Stimulated activated CD4-positive, alpha-beta T cell treated with anti-CD3 and anti-CD28 coated beads, Interleukin-4, amount 100 ng/mL, for 24 hours (primary cell): ENCODE data around the gene MCL1.
"Not testable (repeated sequence)": the region's sequence is repeated elsewhere in the genome, so short reads cannot be mapped to it uniquely, and the experiment has no call there.

Source experiments
- DNase-seq: peaks from one replicate; pipeline ENCODE4 v3.0.0-alpha.2; 2020

The MCL1 gene

DNA sequence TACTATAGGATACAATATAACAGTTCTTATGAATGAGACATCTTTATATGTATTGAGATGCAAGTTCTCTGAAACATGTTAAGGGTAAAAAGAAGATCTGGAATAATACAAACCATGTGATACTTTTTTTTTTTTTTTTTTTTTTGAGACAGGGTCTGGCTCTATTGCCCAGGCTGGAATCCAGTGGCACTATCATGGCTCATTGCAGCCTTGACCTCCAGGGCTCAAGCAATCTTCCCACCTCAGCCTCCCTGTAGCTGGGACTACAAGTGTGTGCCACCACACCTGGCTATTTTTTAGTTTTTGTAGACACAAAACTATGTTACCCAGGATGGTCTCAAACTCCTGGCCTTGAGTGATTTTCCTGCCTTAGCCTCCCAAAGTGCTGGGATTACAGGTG, 22.1 kb upstream of the MCL1 start:
- no peak for DNase-seq

DNA sequence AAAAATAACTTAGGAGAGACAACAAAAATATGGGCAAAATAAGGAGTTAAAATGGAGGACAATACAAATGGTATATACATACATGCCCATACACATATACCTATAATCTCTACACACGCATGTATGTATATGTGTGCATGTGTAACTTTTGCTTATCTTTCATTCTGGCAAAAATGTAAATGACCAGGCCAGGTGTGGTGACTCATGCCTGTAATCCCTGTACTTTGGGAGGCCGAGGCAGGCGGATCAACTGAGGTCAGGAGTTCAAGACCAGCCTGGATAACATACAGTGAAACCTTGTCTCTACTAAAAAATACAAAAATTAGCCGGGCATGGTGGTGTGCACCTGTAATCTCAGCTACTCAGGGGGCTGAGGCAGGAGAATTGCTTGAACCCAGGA, 18.9 kb upstream of the MCL1 start:
- not testable (repeated sequence) for DNase-seq

DNA sequence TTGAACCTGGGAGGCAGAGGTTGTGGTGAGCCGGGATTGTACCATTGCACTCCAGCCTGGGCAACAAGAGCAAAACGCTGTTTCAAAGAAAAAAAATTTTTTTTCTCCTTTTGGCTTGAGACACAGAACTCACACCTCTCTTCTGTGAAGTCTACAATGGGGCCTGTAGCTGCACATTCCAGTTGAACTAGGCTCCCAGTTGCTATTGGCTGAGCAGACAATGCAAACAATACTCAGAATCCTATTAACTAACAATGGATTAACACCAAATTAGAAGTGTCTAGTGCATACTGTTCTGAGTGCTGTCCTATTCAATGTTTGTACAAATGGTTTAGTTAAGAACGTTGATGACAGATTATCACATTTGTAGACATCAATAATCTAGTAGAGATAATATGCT, 17.6 kb upstream of the MCL1 start:
- DNase-seq: no peak

DNA sequence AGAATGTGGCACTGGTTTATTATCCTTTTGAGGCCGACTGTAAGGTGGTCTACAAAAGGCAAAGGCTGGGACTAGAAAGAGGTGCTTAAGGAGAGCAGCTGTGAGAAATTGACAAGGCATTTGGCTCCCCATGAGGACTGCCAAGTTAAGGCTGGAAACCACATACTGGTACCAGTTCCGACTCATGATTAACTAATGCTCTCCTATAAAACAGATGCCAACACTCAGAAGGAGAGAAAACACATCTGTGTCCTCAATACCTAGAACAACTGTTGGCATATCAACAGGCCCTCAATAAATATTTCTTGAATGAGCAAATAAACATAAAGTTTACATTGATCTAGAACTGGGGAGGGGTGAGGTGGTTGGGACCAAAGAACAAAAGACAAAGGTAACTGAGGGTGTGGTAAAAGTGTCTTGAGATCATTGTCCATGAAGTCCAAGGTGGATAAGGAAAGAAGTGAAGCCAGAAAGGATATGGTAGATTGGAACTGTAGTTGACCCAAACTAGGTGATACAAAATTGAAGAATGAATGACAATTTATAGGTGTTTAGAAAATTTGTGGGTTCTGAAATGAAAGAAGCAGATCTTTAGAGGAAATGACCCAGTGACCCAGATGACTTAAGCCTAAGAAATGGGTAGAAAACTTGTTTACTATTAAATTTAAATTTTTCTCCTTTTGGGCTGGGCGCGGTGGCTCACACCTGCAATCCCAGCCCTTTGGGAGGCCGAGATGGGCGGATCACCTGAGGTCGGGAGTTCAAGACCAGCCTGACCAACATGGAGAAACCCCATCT, 16.9 kb upstream of the MCL1 start:
- no peak for DNase-seq

DNA sequence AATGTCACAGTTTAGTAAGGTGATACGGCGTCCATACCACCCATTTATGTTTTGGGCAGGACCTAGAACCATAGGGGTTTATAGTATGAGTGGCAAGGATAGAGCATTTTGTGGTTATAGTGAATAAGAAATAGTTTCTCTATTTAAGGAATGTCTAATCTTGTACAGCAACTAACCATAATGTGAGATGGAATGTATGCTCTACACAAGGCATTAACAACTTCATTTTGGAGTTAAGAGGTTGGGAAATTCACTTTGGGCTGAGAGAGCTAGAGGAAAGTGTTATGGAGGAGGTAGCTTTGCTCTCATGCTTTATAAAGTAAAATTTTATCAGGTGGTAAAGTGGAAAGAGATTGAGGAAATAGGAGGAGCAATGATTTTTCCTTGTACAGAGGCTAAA, 3.0 kb upstream of the MCL1 start:
- DNase-seq: no peak

DNA sequence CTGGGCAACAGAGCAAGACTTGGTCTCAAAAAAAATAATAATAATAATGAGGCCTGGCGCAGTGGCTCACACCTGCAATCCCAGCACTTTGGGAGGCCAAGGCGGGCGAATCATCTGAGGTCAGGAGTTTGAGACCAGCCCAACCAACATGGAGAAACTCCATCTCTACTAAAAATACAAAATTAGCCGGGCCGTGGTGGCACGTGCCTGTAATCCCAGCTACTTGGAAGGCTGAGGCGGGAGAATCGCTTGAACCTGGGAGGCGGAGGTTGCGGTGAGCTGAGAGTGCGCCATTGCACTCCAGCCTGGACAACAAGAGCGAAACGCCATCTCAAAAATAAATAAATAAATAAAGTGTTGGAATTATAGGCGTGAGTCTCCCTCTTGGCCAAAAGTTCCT, 2.6 kb upstream of the MCL1 start:
- DNase-seq: not testable (repeated sequence)

DNA sequence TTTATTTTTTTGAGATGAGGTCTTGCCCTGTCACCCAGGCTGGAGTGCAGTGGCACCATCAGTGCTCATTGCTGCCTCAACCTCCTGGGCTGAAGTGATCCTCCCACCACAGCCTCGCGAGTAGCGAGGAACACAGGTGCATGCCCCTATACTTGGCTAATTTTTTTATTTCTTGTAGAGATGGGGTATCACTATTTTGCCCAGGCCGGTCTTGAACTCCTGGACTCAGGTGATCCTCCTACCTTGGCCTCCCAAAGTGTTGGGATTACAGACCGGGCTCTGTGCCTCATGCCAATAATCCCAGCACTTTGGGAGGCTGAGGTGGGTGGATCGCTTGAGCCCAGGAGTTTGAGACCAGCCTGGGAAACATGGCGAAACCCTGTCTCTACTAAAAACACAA, 2.0 kb upstream of the MCL1 start:
- DNase-seq: not testable (repeated sequence)

DNA sequence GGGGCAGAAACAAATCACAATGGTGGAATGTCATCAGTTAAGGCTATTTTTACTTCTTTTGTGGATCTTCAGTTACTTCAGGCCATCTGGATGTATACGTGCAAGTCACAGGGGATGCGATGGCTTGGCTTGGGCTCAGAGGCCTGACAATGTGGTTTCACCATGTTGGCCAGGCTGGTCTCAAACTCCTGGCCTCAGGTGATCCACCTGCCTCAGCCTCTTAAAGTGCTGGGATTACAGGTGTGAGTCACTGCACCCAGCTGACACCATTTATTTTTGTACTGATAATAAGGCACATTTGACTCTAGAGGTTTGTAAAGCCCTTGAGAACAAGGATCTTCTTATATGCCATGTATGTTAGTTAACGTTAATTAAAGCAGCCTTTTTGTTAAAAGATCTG, 1.6 kb upstream of the MCL1 start:
- not testable (repeated sequence) for DNase-seq

DNA sequence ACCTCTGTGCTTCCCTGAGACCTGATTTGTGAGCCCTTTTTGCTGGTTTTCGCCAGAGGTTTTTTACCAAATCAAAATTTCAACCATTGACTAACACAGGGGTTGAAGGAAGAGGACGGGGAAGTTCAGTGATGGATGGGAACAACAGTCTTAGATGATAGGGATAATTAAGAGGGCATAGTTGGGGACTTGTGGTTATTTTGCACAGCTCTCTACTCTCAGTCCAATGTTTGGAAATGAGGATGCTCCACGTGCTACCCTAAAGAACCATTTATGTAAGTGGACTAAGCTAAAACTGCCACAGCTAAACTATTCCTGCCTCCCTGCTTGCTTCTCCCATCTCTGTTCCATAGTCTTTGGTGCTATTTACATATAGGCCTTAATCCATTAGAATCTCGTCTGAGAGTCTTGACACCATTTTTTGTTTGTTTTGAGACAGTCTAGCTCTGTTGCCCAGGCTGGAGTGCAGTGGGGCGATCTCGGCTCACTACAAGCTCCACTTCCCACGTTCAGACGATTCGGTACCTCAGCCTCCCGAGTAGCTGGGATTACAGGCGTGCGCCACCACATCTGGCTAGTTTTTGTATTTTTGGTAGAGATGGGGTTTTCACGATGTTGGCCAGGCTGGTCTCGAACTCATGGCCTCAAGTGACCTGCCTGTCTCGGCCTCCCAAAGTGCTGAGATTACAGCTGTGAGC, 684 bp upstream of the MCL1 start:
- DNase-seq: no peak

DNA sequence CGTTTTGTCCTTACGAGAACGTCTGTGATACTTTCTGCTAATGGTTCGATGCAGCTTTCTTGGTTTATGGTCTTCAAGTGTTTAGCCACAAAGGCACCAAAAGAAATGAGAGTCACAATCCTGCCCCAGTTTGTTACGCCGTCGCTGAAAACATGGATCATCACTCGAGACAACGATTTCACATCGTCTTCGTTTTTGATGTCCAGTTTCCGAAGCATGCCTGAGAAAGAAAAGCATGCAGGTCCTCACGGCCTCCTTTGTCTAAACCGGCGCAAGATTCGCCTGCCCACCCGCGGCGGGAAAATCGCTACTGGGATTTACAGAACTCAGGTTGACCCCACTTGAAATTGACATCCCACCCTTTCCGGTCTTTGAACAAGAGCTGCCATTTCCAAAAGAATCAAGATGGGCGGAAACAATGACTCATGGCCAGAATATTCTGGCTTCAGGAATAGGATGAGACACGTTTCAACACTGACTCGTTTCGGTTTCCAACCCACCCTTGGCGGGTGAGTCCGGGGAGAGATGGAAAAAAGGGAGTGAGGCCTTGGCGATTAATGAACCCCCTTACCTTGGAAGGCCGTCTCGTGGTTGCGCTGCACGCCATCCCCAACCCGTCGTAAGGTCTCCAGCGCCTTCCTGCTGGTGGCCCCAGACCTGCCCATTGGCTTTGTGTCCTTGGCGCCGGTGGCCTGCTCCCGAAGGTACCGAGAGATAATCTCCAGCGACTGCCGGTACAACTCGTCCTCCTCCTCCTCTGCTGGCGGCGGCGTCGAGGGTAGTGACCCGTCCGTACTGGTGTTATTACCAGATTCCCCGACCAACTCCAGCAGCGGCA, 919 bp downstream of the MCL1 start:
- DNase-seq: peak; percentile 77

DNA sequence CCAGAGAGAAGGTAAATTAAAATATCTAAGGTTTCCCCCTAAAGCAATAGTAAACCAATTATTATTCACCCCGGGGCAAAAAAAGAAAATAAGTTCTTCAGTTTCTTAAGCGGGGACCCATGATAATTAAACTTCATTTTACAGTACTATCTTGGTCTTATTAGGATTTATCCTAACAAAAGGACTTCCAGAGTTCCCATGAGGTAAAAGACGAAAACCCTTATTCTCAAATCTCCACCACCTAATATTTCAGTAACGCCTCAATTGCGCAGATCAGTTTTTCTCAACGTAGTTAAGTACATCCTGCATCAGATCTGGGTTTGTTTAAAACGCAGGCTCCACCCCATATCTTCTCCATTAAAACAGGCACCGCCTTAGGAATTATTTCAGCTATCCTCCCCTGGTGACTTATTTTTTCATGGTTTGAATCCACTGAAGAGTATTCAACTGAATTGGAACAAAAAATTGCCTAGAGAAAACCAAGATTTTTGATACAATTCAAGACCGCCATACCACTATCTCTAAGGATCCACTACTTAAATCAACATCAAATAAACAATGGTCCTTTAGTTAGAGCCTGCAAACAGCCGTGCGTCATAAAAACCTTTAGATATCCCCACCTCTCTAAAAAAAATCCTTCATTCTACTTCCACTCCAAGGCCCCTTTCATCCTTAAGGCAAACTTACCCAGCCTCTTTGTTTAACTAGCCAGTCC, 1.7 kb downstream of the MCL1 start:
- DNase-seq: no peak

DNA sequence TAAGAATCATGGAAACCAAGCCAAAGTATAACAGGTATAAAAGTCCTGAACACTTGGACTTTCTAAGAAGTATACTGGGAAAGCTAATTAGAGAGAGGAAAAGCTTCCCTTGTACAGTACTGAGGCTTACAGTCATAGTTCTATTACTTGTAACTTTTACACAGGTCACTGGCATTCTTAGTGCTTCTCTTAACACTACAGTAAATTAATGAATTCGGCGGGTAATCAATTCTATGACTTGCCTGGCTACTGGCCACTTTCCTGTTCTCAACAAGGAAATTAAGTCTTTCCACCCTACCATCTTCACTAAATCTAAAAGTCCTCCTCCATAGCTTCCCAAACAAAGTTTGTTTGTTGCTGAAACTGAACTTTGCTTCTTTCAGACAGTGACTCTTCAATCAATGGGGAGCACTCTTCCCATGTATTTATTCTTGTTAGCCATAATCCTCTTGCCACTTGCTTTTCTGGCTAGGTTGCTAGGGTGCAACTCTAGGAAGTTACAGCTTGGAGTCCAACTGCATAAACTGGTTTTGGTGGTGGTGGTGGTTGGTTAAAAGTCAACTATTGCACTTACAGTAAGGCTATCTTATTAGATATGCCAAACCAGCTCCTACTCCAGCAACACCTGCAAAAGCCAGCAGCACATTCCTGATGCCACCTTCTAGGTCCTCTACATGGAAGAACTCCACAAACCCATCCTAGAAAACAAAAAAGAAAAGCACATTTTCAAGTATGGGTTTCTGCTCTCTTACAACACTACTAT, 2.4 kb downstream of the MCL1 start:
- DNase-seq: no peak

DNA sequence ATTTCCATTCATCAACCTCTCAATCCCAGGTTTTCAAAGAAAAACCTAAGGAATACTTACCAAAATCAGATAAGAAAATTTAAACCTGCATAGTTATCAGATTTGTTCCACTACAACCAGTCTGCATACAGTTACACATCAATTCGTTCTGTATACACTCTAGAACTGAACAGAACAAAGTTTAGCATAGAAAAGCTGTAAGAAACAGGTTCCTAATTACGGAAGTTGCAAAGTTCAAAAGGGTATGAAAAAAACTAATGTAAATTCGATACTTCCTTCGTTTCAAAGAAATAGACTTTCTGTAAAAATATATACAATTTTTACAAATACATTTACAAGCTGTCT, 3.1 kb downstream of the MCL1 start:
- DNase-seq: no peak

DNA sequence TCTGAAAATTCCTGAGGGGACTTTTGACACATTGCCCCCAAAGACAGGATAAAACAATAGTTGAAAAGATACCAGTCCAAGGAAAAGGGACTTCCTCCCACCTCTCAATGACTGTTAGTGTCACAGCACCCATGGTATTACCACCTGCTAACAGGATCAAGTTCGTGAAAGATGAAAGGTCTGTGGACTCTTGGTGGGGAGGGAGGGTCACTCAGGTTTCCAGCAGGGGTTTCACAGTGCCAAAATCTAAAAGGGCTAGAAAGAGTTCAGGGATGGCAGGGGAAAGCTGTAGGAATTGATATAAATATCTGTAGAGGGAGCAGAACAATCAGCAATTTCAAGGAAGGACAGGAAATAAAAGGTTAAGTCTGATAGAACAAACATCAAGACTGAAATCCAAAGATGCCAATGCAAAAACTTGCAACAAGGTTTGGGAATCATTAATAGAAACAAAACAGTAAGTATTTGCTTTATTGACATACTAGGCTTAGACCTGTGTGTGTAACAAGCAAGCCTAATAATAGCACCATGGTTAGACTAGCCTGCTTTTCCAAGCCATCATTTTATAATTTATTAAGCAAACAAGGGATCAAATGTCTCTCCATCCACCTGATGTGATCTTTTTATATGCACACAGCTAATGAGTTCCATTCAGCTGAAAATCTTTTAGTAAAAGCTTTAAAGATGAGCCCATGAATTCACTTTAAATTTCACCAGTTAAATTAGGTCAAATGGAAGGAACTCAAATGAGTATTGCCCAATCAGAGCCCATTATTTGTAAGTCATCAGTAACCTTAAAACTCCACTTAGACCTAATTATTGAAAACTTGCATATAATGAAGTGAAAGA, 3.7 kb downstream of the MCL1 start:
- DNase-seq: no peak

DNA sequence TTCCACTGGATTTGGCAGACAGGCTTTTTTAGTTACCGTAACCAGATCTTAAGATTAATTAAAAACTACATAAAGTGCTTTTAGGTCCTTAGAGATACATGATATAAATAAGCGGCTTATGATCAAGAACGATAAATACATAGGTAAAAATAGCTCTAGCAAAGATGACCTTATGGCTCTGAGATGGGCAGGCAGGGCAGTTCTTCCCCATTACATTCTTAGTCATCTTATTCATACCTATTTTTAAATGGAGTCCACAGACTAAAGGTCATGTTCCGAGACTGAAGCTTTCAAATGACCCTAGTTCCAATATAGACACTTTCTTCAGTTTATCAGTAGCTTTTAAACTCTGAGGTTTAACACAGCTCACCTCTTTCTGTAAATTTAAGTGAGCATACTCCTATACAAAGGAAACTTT, 4.3 kb downstream of the MCL1 start:
- DNase-seq: no peak

DNA sequence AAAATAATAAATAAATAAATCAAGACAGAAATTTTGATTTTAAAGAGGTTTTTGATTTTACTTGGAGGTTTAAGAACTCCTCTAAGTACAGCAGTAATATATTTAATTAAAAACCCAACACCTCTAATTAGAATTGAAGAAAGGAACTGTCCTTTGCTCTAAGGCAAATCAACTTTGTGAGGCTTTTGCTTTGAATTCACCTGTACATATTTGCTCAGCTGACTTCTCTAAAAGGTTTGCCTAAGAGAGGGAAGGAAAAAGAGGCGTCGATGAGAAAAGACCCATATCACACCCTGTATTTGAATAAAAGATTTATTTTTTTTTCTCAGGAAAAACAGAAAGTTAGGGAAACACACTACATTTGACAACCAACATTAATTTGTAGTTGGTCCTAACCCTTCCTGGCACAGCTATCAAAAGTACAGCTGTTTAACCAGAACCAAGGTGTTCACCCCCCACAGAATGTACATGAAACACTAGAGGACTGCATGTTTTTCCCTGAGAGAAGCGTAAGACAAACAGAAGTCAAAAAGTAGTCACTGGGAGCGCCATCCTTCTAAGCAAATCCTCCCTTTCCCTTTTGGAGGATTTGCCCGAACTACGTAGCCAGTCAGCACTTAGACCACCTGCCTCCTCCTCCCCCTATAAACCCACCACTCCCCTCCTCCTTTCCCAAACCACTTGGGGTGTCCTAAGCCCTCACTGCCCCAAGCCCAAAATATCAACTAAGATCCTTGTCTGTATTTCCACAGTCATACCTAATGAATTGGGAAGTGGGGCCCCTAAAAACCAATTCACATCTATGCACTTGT, 4.9 kb downstream of the MCL1 start:
- DNase-seq: no peak

DNA sequence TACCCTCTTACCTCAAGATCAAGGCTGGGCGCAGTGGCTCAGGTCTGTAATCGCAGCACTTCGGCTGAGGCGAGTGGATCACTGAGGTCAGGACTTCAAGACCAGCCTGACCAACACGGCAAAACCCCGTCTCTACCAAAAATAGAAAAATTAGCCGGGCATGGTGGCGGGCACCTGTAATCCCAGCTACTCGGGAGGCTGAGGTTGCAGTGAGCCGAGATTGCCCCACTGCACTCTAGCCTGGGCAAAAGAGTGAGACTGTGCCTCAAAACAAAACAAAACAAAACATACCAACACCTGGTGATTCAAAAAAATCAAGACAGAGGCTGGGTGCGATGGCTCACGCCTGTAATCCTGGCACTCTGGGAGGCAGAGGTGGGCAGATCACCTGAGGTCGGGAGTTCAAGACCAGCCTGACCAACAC, 5.8 kb downstream of the MCL1 start:
- DNase-seq: not testable (repeated sequence)

DNA sequence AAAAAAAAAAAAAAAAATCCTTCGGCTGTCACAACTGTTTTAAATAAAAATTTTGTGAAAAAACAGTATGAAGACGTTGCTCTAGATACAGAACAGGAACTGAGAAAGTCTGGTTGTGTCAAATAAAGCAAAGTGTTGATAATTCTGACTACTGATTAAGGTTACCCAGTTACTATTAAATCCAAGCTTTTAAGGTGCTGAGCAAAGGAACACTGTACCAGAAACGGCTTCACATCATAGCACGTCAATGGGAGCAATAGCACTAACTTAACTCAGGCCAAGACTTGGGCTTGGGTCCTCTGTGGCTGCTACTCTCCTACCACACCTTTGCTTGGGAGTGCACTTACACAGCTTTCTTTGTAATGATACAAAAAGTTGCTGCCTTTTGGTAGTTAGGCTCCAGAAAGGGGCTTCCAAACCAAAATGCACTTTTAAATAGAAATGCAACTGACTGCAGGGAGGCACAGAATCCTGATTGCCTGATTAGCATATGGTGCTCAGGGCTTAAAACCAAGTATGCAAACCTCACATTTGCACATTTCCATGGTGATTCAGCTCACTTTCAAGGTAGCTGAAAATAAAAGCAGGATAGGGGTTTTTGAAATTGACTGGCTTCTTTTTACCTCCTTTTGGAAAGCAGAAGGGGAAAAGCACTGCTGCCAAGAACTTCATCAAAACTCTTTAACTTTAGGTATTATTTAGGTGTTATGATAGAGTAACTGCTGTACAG, 6.3 kb downstream of the MCL1 start:
- no peak for DNase-seq

DNA sequence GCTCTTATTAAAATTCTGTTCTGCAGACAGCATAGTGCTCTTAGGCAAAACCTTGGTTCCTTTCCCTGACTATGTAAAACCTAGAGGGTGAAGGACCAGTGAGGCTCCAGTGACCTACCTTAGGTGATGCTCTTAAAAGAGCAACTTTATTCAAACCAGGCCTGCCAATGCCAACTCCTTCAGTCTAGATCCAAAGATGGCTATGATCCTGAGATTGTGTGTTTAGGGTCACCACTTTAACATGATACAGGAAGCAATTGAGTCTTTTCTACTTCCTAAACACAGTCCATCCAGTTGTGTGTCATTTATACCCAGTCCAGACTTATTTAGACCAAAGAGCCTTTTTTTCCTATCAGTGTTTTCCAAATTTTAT, 10.8 kb downstream of the MCL1 start:
- no peak for DNase-seq
